IPS DF 4.7 (cell line): ENCODE data around the gene SPTB.

Source experiments
- DNase-seq: peaks from one replicate; pipeline ENCODE4 v3.0.0-alpha.2; 2013; ENCODE audit warnings: low spot score; ENCODE audit errors: extremely low read depth

The SPTB gene

GRCh38 chr14:64850369-64851137 lies 29.2 kb downstream of the SPTB start:
- no peak for DNase-seq

- no peak for DNase-seq
These were observed 29.8 kb downstream of the SPTB start for GRCh38 chr14:64849940-64850339.

GRCh38 chr14:64848239-64848638 lies 31.5 kb downstream of the SPTB start:
- no peak for DNase-seq

- no peak for DNase-seq
These were observed 33.4 kb downstream of the SPTB start for GRCh38 chr14:64846319-64846718.

- no peak for DNase-seq
These were observed 33.8 kb downstream of the SPTB start for GRCh38 chr14:64845878-64846277.

- DNase-seq, result no peak
These were observed 34.7 kb downstream of the SPTB start for GRCh38 chr14:64844969-64845536.

- DNase-seq, result no peak
These were observed 35.4 kb downstream of the SPTB start for GRCh38 chr14:64844272-64844671.

GRCh38 chr14:64843548-64843947 lies 36.2 kb downstream of the SPTB start:
- no peak for DNase-seq

GRCh38 chr14:64841772-64842750 lies 37.6 kb downstream of the SPTB start:
- no peak for DNase-seq

- peak; percentile 44 for DNase-seq
These were observed 38.5 kb downstream of the SPTB start for GRCh38 chr14:64841121-64841651.

- no peak for DNase-seq
These were observed 41.1 kb downstream of the SPTB start for GRCh38 chr14:64838656-64839055.

- no peak for DNase-seq
These were observed 44.3 kb downstream of the SPTB start for GRCh38 chr14:64835431-64835830.

- DNase-seq, result no peak
These were observed 44.7 kb downstream of the SPTB start for GRCh38 chr14:64834965-64835364.

- no peak for DNase-seq
These were observed 48.3 kb downstream of the SPTB start for GRCh38 chr14:64831419-64831818.

- DNase-seq, result no peak
These were observed 48.7 kb downstream of the SPTB start for GRCh38 chr14:64830961-64831360.

GRCh38 chr14:64828071-64828470 lies 51.6 kb downstream of the SPTB start:
- DNase-seq, result no peak

- no peak for DNase-seq
These were observed 52.9 kb downstream of the SPTB start for GRCh38 chr14:64826845-64827244.

GRCh38 chr14:64826333-64826732 lies 53.4 kb downstream of the SPTB start:
- no peak for DNase-seq

GRCh38 chr14:64825509-64825908 lies 54.2 kb downstream of the SPTB start:
- no peak for DNase-seq

- DNase-seq, result no peak
These were observed 54.7 kb downstream of the SPTB start for GRCh38 chr14:64825006-64825405.

- no peak for DNase-seq
These were observed 55.2 kb downstream of the SPTB start for GRCh38 chr14:64824471-64824870.
